Left ventricle myocardium superior (tissue), 1 donor: ENCODE results near the gene FOXO1. TPM values are rescaled to one million over a fixed set of nuclear protein-coding genes. Genes with fewer than 3 reads are reported as not detected.

Source experiments
- total RNA-seq: library from RNA; stranded (reverse); fragmentation: NEBNext Ultra II Directional; extraction: Animal tissue kit (Norgen Biotek cat#: 25700); gene quantifications from one replicate; pipeline ENCODE4 v1.2.1, GENCODE V29; 2021
- donor health status: DM: no; HTN: yes; CAD: no; lungs with severe emphysema.

The FOXO1 gene
- total RNA-seq, 1 donor from 2014 or later, result 14.7 TPM

Other genes starting within 250 kb of the FOXO1 start
- 33.7 TPM for gene MRPS31, start 104.5 kb upstream of the FOXO1 start, total RNA-seq
- gene SLC25A15, start 123.0 kb upstream of the FOXO1 start, total RNA-seq, result 5.5 TPM